IPS DF 4.7 (cell line): Measurements from ENCODE around the gene ATP2A3.
"Not testable (repeated sequence)": the region's sequence is repeated elsewhere in the genome, so short reads cannot be mapped to it uniquely, and the experiment has no call there.

Experiments used
- DNase-seq: peaks from one replicate; pipeline ENCODE4 v3.0.0-alpha.2; 2013; ENCODE audit warnings: low spot score; ENCODE audit errors: extremely low read depth

Gene ATP2A3

GRCh38 chr17:3956327-3956957 lies 7.8 kb downstream of the ATP2A3 start:
- no peak for DNase-seq

GRCh38 chr17:3955673-3955988 lies 8.6 kb downstream of the ATP2A3 start:
- no peak for DNase-seq

GRCh38 chr17:3954976-3955672 lies 9.1 kb downstream of the ATP2A3 start:
- DNase-seq: no peak

GRCh38 chr17:3954086-3954485 lies 10.2 kb downstream of the ATP2A3 start:
- DNase-seq: no peak

- DNase-seq: no peak
These were observed 10.7 kb downstream of the ATP2A3 start for GRCh38 chr17:3953542-3953941.

- no peak for DNase-seq
These were observed 12.1 kb downstream of the ATP2A3 start for GRCh38 chr17:3952186-3952585.

- no peak for DNase-seq
These were observed 12.8 kb downstream of the ATP2A3 start for GRCh38 chr17:3951420-3951819.

GRCh38 chr17:3951003-3951402 lies 13.2 kb downstream of the ATP2A3 start:
- DNase-seq: no peak

GRCh38 chr17:3950584-3950983 lies 13.7 kb downstream of the ATP2A3 start:
- DNase-seq: no peak

- DNase-seq: no peak
These were observed 14.8 kb downstream of the ATP2A3 start for GRCh38 chr17:3949418-3949817.

GRCh38 chr17:3948551-3948950 lies 15.7 kb downstream of the ATP2A3 start:
- not testable (repeated sequence) for DNase-seq

- DNase-seq: no peak
These were observed 16.9 kb downstream of the ATP2A3 start for GRCh38 chr17:3947318-3947810.

- DNase-seq: no peak
These were observed 17.5 kb downstream of the ATP2A3 start for GRCh38 chr17:3946711-3947235.

GRCh38 chr17:3944485-3945388 lies 19.5 kb downstream of the ATP2A3 start:
- no peak for DNase-seq

GRCh38 chr17:3943240-3943891 lies 20.9 kb downstream of the ATP2A3 start:
- no peak for DNase-seq

GRCh38 chr17:3940965-3941698 lies 23.1 kb downstream of the ATP2A3 start:
- no peak for DNase-seq

- DNase-seq: no peak
These were observed 26.9 kb downstream of the ATP2A3 start for GRCh38 chr17:3937359-3937758.

- DNase-seq: no peak
These were observed 28.3 kb downstream of the ATP2A3 start for GRCh38 chr17:3935825-3936355.

GRCh38 chr17:3935140-3935542 lies 29.1 kb downstream of the ATP2A3 start:
- no peak for DNase-seq

GRCh38 chr17:3929764-3930163 lies 34.5 kb downstream of the ATP2A3 start:
- DNase-seq: no peak
